Measurements from ENCODE around the gene PRKCZ.

The PRKCZ gene

GRCh38 chr1:2124446-2125198, 74.4 kb downstream of the PRKCZ start:
- DNase-seq: no peak

GRCh38 chr1:2125350-2126211, 75.4 kb downstream of the PRKCZ start:
- no peak for DNase-seq

GRCh38 chr1:2126331-2127186, 76.3 kb downstream of the PRKCZ start:
- no peak for DNase-seq

- no peak for DNase-seq
Measured at GRCh38 chr1:2127187-2128145, 77.3 kb downstream of the PRKCZ start.

- peak; percentile 18 for DNase-seq
Measured at GRCh38 chr1:2128189-2128901, 78.1 kb downstream of the PRKCZ start.

GRCh38 chr1:2129256-2129943, 79.2 kb downstream of the PRKCZ start:
- DNase-seq: no peak

GRCh38 chr1:2130156-2130555, 79.9 kb downstream of the PRKCZ start:
- no peak for DNase-seq

- DNase-seq: no peak
Measured at GRCh38 chr1:2130871-2131289, 80.7 kb downstream of the PRKCZ start.

GRCh38 chr1:2132222-2133038, 82.2 kb downstream of the PRKCZ start:
- DNase-seq: peak; percentile 83

GRCh38 chr1:2133039-2133878, 83.0 kb downstream of the PRKCZ start:
- peak; percentile 98 for DNase-seq

- no peak for DNase-seq
Measured at GRCh38 chr1:2133879-2134215, 83.6 kb downstream of the PRKCZ start.

GRCh38 chr1:2134266-2134620, 84.0 kb downstream of the PRKCZ start:
- no peak for DNase-seq

GRCh38 chr1:2134621-2135307, 84.6 kb downstream of the PRKCZ start:
- DNase-seq: no peak

- peak; percentile 64 for DNase-seq
Measured at GRCh38 chr1:2135441-2135841, 85.2 kb downstream of the PRKCZ start.

- no peak for DNase-seq
Measured at GRCh38 chr1:2135941-2136340, 85.7 kb downstream of the PRKCZ start.

GRCh38 chr1:2136386-2137235, 86.4 kb downstream of the PRKCZ start:
- DNase-seq: no peak

Data from fibroblast of skin of right biceps (primary cell).